Panc1 (cell line): ENCODE results near the gene PATJ. TPM values are rescaled to one million over a fixed set of nuclear protein-coding genes. Genes with fewer than 3 reads are reported as not detected.

ENCODE experiments used
- ATAC-seq: fragments of 200-7000 bp; cut with Tn5 transposase; 2 replicates; pipeline ENCODE4 v1.9.1; 2020; ENCODE audit warnings: mild to moderate bottlenecking, moderate library complexity
- BruUV-seq: library from RNA; stranded (reverse); fragments of 400-500 nt; replicated peaks from 2 replicates; lab custom pipeline; 2021; lab: Mats Ljungman, UMichigan
- CTCF ChIA-PET: fragments of 300-600 bp; sonication (Branson Sonifier 250); formaldehyde crosslinking; loops from one replicate; lab custom pipeline; 2022; ENCODE audit warnings: antibody characterized with exemption; lab: Charles Lee
- POLR2A ChIA-PET: fragments of 300-600 bp; sonication (Branson Sonifier 250); formaldehyde crosslinking; loops from one replicate; lab custom pipeline; 2022; ENCODE audit warnings: antibody characterized with exemption; lab: Charles Lee
- DNase-seq: peaks from one replicate; pipeline ENCODE4 v3.0.0-alpha.2; 2010; ENCODE audit warnings: low read depth, low spot score
- H3K27ac ChIP-seq: 2 replicates; pipeline ENCODE4 v1.5.1; 2011; ENCODE audit warnings: mild to moderate bottlenecking, low read length, inconsistent platforms
- H3K27me3 ChIP-seq: fragments of 200-500 bp; sonication (Bioruptor generic); 2 replicates; pipeline ENCODE4 v1.6.0; 2014; ENCODE audit warnings: low read length, inconsistent platforms; ENCODE audit not compliant: control insufficient read depth, insufficient read depth
- H3K36me3 ChIP-seq: fragments of 200-500 bp; sonication (Bioruptor generic); 2 replicates; pipeline ENCODE4 v1.5.1; 2014; ENCODE audit warnings: inconsistent platforms, mild to moderate bottlenecking, low read length, moderate library complexity; ENCODE audit not compliant: control insufficient read depth, insufficient read depth
- H3K4me1 ChIP-seq: 2 replicates; pipeline ENCODE4 v1.5.1; 2011; ENCODE audit warnings: inconsistent platforms, mild to moderate bottlenecking, low read length, moderate library complexity; ENCODE audit not compliant: control insufficient read depth, insufficient read depth
- H3K4me3 ChIP-seq, 2 experiments: 2 replicates each; pipeline ENCODE4 v1.5.1; 2011 to 2012; ENCODE audit warnings: low read depth in 2 of 2, low read length in 2 of 2, mild to moderate bottlenecking in 2 of 2, inconsistent platforms in 1 of 2, moderate library complexity in 1 of 2
- H3K9me3 ChIP-seq: fragments of 200-500 bp; sonication (Bioruptor generic); 2 replicates; pipeline ENCODE4 v1.5.1; 2014; ENCODE audit warnings: low read depth, mild to moderate bottlenecking, inconsistent platforms, low read length, moderate library complexity; ENCODE audit not compliant: control insufficient read depth, insufficient read depth
- CTCF ChIP-seq: fragments of 450-650 bp; IDR thresholded peaks from 2 replicates; pipeline ENCODE4 v1.5.1; 2017; ENCODE audit warnings: mild to moderate bottlenecking
- POLR2AphosphoS5 ChIP-seq: IDR thresholded peaks from 2 replicates; pipeline ENCODE4 v1.6.1; 2012; ENCODE audit warnings: mild to moderate bottlenecking, low read depth, low read length, moderate library complexity
- REST ChIP-seq, 2 experiments: IDR thresholded peaks; 2 replicates each; pipeline ENCODE4 v1.6.1; 2011 to 2012; ENCODE audit warnings: low read depth in 2 of 2, control low read depth in 1 of 2, low read length in 1 of 2, mild to moderate bottlenecking in 1 of 2, moderate library complexity in 1 of 2; ENCODE audit not compliant: insufficient read depth in 1 of 2
- SIN3A ChIP-seq: IDR thresholded peaks from 2 replicates; pipeline ENCODE4 v1.6.1; 2012; ENCODE audit warnings: low read depth, mild to moderate bottlenecking, low read length, moderate library complexity, borderline replicate concordance; ENCODE audit not compliant: insufficient read depth
- TCF7L2 ChIP-seq: IDR thresholded peaks from 2 replicates; pipeline ENCODE4 v1.6.1; 2011; ENCODE audit warnings: mild to moderate bottlenecking, low read depth, low read length, inconsistent platforms
- in situ Hi-C: cut with HindIII; loops from 2 replicates; pipeline ENCODE4 v1.10.0; 2016; ENCODE audit warnings: low sequenced_read_pairs, low pct_unique_long_range_greater_than_20kb
- intact Hi-C: fragments of 100-400 bp; cut with micrococcal nuclease; formaldehyde crosslinking; loops from one replicate; pipeline ENCODE4 v1.10.0; 2022; ENCODE audit not compliant: unreplicated experiment
- total RNA-seq: library from RNA; stranded (reverse); gene quantifications from one replicate; pipeline ENCODE4 v1.2.1, GENCODE V29; 2021; ENCODE audit not compliant: unreplicated experiment

PATJ gene
- total RNA-seq, 1 experiment from 2014 or later = 36.2 TPM

GRCh38 chr1:61925591-61926298 lies 183.5 kb downstream of the PATJ start:
- TF ChIP-seq REST (IDR thresholded peaks at IDR 0.05; ENCODE audit: insufficient read depth in 1 of 2, low read depth in 2 of 2, low read length in 1 of 2) (no peak), CTCF (no peak), POLR2AphosphoS5 (no peak)
- no peak for ATAC-seq
- no peaks in the 10 kb centered on the region for H3K36me3 ChIP-seq
- H3K4me1 ChIP-seq = no peaks in the 10 kb centered on the region
- intact Hi-C loops (no loop called here), in situ Hi-C loops (no loop called here)
- no peak overlapping the region for H3K4me3 ChIP-seq
- H3K27me3 ChIP-seq = no peaks in the 10 kb centered on the region
- ChIA-PET POLR2A (no interaction called here), CTCF (no interaction called here)
- H3K27ac ChIP-seq = no peak overlapping the region
- BruUV-seq = no TSS peak
- DNase-seq = no peak
- H3K9me3 ChIP-seq = no peaks in the 10 kb centered on the region

DNA sequence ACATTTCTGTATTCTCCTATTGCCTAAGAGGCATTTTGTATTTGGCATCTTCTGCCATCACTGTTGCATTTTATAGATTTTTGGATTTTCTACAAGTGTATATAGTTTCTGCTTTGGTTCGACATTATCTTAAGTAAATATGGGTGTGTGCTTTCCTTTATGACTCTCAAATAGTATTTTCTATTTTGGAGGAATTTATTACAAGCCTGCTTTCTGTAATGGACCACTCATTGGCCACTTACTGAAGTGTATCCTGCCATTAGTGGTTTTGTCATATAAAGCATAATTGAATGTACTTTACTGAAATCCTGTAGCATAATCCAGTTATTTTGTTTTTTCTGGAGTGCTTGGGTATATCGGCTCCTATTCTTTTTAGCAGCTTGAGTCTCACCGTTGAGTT lies 184.3 kb downstream of the PATJ start:
- no peak overlapping the region for H3K4me3 ChIP-seq
- TF ChIP-seq SIN3A = no peak
- no peak for TF ChIP-seq CTCF
- TF ChIP-seq POLR2AphosphoS5 = no peak
- TF ChIP-seq REST (IDR thresholded peaks at IDR 0.05; ENCODE audit: insufficient read depth in 1 of 2, low read depth in 2 of 2, low read length in 1 of 2) = no peak
- TF ChIP-seq TCF7L2 = no peak
- H3K27ac ChIP-seq = no peak overlapping the region
- DNase-seq (no peak), ATAC-seq (no peak)
- no peaks in the 10 kb centered on the region for H3K9me3 ChIP-seq
- CTCF ChIA-PET = no interaction called here
- POLR2A ChIA-PET = no interaction called here
- no TSS peak for BruUV-seq
- no peaks in the 10 kb centered on the region for H3K27me3 ChIP-seq
- H3K36me3 ChIP-seq = no peaks in the 10 kb centered on the region
- intact Hi-C loops = no loop called here
- in situ Hi-C loops = no loop called here
- H3K4me1 ChIP-seq = no peaks in the 10 kb centered on the region
